ENCODE results near the gene SCYGR1.

DNA sequence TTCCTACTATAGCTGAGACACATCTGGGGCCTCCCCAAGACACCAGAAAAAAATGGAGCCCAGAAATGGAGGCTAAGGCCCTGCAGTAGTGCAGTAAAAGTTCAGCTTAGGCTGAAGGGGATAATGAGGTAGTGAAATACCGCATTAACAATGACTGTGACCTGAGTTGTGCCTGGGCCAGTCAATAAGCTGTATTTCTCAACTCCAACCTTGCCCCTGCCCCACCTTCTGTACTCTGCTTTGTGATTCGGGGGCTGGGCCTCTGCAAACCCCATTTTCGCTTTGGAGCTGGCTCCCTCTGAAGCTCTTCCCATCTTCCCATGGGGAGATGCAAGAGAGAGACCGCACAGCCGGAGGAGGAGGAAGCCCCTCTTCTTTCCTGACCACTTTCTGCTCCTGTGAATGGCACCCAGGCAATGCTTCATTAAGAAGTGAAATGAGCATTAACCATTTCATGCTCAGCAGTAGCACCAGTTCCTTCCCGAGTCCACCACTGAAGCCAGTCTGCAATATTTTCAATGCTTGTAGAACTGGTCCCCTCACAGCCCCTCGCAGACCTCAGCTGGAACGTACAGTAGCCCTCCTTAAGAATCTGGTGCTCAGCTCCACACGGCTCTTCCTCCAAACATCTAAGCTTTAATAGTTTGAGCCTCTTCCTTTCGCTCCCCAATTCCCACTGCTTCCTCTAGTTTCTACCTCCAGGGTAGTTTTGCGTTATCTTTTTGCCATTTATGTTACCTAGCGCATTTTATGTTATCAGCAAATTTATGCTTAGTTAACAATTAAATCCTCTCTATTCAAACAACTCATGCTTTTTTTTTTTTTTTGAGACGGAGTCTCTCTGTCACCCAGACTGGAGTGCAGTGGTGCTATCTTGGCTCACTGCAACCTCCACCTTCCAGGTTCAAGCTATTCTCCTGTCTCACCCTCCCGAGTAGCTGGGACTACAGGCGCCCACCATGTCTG, 32.6 kb upstream of the SCYGR1 start:
- TF ChIP-seq, protein P1, sequence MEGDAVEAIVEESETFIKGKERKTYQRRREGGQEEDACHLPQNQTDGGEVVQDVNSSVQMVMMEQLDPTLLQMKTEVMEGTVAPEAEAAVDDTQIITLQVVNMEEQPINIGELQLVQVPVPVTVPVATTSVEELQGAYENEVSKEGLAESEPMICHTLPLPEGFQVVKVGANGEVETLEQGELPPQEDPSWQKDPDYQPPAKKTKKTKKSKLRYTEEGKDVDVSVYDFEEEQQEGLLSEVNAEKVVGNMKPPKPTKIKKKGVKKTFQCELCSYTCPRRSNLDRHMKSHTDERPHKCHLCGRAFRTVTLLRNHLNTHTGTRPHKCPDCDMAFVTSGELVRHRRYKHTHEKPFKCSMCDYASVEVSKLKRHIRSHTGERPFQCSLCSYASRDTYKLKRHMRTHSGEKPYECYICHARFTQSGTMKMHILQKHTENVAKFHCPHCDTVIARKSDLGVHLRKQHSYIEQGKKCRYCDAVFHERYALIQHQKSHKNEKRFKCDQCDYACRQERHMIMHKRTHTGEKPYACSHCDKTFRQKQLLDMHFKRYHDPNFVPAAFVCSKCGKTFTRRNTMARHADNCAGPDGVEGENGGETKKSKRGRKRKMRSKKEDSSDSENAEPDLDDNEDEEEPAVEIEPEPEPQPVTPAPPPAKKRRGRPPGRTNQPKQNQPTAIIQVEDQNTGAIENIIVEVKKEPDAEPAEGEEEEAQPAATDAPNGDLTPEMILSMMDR (IDR thresholded peaks at IDR 0.05; ENCODE audit: poor library complexity, severe bottlenecking): no peak
- no peak for TF ChIP-seq RAD21 (conservative IDR thresholded peaks at IDR 0.05)
